ENCODE data around the gene FAM163A.

GRCh38 chr1:179853102-179853501 is 110.0 kb downstream of the FAM163A start:
- TF ChIP-seq CTCF (conservative IDR thresholded peaks at IDR 0.05) (no peak), ZFX (IDR thresholded peaks at IDR 0.05) (no peak)
